Neuronal stem cell (in vitro differentiated cells): ENCODE results near the gene CDC45.
A peak's percentile ranks its signal among the peaks of the same experiment; 100 is the strongest.

ENCODE experiments used
- DNase-seq: peaks from one replicate; pipeline ENCODE4 v3.0.0-alpha.2; 2013; ENCODE audit warnings: low spot score
- H2AFZ ChIP-seq: one replicate; pipeline ENCODE4 v1.6.1; 2013; ENCODE audit warnings: mild to moderate bottlenecking, low read length, inconsistent platforms
- H2AK5ac ChIP-seq: 2 replicates; pipeline ENCODE4 v1.6.1; 2013; ENCODE audit warnings: low read depth, mild to moderate bottlenecking, inconsistent platforms, low read length, moderate library complexity, mixed read lengths
- H2BK120ac ChIP-seq: 2 replicates; pipeline ENCODE4 v1.6.1; 2013; ENCODE audit warnings: low read depth, mild to moderate bottlenecking, inconsistent platforms, low read length, moderate library complexity, mixed read lengths
- H2BK12ac ChIP-seq: one replicate; pipeline ENCODE4 v1.6.1; 2013; ENCODE audit warnings: low read length, inconsistent platforms
- H2BK15ac ChIP-seq: 2 replicates; pipeline ENCODE4 v1.6.1; 2013; ENCODE audit warnings: mild to moderate bottlenecking, low read length, inconsistent platforms, mixed read lengths
- H2BK5ac ChIP-seq: one replicate; pipeline ENCODE4 v1.6.1; 2013; ENCODE audit warnings: inconsistent platforms, mild to moderate bottlenecking, low read length, moderate library complexity
- H3K14ac ChIP-seq: one replicate; pipeline ENCODE4 v1.6.1; 2013; ENCODE audit warnings: low read length, inconsistent platforms
- H3K18ac ChIP-seq: 2 replicates; pipeline ENCODE4 v1.6.1; 2013; ENCODE audit warnings: low read length, inconsistent platforms
- H3K23ac ChIP-seq: 2 replicates; pipeline ENCODE4 v1.6.1; 2013; ENCODE audit warnings: low read depth, mild to moderate bottlenecking, mixed read lengths, low read length, inconsistent platforms; ENCODE audit not compliant: poor library complexity
- H3K27ac ChIP-seq: replicated peaks from 3 replicates; pipeline ENCODE4 v1.5.1; 2013; ENCODE audit warnings: low read length, inconsistent platforms
- H3K27me3 ChIP-seq, 3 experiments: 2 replicates each; pipeline ENCODE4 v1.6.1; 2013; ENCODE audit warnings: low read length in 3 of 3, mild to moderate bottlenecking in 2 of 3, inconsistent platforms in 1 of 3, low read depth in 1 of 3, mixed read lengths in 1 of 3, moderate library complexity in 1 of 3; ENCODE audit not compliant: control insufficient read depth in 3 of 3, insufficient read depth in 3 of 3
- H3K36me3 ChIP-seq, 2 donors: replicated peaks in 1 of 2; 2 replicates each; pipeline ENCODE4 v1.6.1; 2013; ENCODE audit warnings: low read length in 2 of 2; ENCODE audit not compliant: control insufficient read depth in 2 of 2, insufficient read depth in 2 of 2
- H3K4ac ChIP-seq: 2 replicates; pipeline ENCODE4 v1.6.1; 2013; ENCODE audit warnings: inconsistent platforms, mild to moderate bottlenecking, low read length, moderate library complexity
- H3K4me1 ChIP-seq, 2 donors: 1 replicate in 1 of 2; 2 replicates in 1 of 2; pipeline ENCODE4 v1.6.1; 2013; ENCODE audit warnings: low read length in 2 of 2, low read depth in 1 of 2; ENCODE audit not compliant: control insufficient read depth in 2 of 2, insufficient read depth in 1 of 2
- H3K4me2 ChIP-seq: one replicate; pipeline ENCODE4 v1.6.1; 2013; ENCODE audit warnings: mild to moderate bottlenecking, low read length, inconsistent platforms; ENCODE audit not compliant: insufficient read depth, poor library complexity, severe bottlenecking
- H3K4me3 ChIP-seq, 2 donors: 2 replicates each; pipeline ENCODE4 v1.5.1; 2013; ENCODE audit warnings: low read length in 2 of 2, mild to moderate bottlenecking in 2 of 2, inconsistent platforms in 1 of 2, moderate library complexity in 1 of 2
- H3K79me1 ChIP-seq: one replicate; pipeline ENCODE4 v1.6.1; 2013; ENCODE audit warnings: low read depth, mild to moderate bottlenecking, inconsistent platforms, low read length, moderate library complexity
- H3K9ac ChIP-seq: one replicate; pipeline ENCODE4 v1.6.1; 2013; ENCODE audit warnings: mild to moderate bottlenecking, low read depth, low read length, inconsistent platforms; ENCODE audit not compliant: poor library complexity
- H3K9me3 ChIP-seq, 2 donors: replicated peaks in 1 of 2; 2 replicates each; pipeline versions ENCODE3 to v1.6.1; 2013; ENCODE audit warnings: low read length in 2 of 2, mild to moderate bottlenecking in 2 of 2, inconsistent platforms in 1 of 2, low read depth in 1 of 2, mixed read lengths in 1 of 2, moderate library complexity in 1 of 2; ENCODE audit not compliant: control insufficient read depth in 2 of 2, insufficient read depth in 1 of 2
- H4K8ac ChIP-seq: one replicate; pipeline ENCODE4 v1.6.1; 2013; ENCODE audit warnings: low read depth, mild to moderate bottlenecking, inconsistent platforms, low read length, moderate library complexity
- H4K91ac ChIP-seq: one replicate; pipeline ENCODE4 v1.6.1; 2013; ENCODE audit warnings: low read length, low read depth, mild to moderate bottlenecking, inconsistent platforms; ENCODE audit not compliant: poor library complexity
- WGBS, 2 donors: extraction: QIAGEN DNeasy Blood & Tissue Kit; methylation state at CpG; one replicate each; pipeline ENCODE4 v1.1.7; 2013; ENCODE audit warnings: missing lambda C conversion rate in 2 of 2, mixed read lengths in 1 of 2; ENCODE audit not compliant: insufficient read length in 2 of 2, insufficient replicate concordance in 1 of 2; ENCODE audit errors: extremely low coverage in 2 of 2; 5-methylcytosine and 5-hydroxymethylcytosine counted together

Gene CDC45

DNA sequence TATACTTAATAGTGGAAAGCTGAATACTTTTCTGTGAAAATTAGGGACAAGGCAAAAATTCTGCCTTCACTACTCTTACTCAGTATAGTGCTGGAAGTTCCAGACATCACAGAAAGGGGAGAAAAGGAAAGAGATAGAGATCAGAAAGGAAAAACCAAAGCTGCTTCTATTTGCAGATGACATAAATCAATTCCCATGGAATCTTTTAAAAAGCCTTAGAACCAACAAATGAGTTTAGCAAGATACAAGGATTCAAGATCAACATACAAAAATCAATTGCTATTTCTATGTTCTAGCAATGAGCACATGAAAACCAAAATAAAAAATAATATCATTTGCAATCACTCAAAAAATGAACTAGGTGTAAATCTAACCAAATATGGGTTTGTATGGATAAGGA lies 60.7 kb downstream of the CDC45 start:
- no peak overlapping the region for H2BK5ac ChIP-seq
- no peak overlapping the region for H2AK5ac ChIP-seq
- no peak overlapping the region for H3K4ac ChIP-seq
- H3K18ac ChIP-seq, result no peak overlapping the region
- no peaks in the 10 kb centered on the region for H3K9me3 ChIP-seq
- no peak overlapping the region for H3K23ac ChIP-seq
- no peak overlapping the region for H4K91ac ChIP-seq
- H2AFZ ChIP-seq, result no peak overlapping the region
- H3K27ac ChIP-seq, result no peak overlapping the region
- no peak overlapping the region for H3K4me3 ChIP-seq
- no peak overlapping the region for H3K4me2 ChIP-seq
- no peak for DNase-seq
- H2BK12ac ChIP-seq, result no peak overlapping the region
- peaks cover 0 to 1% of the 10 kb centered on the region in 2 donors for H3K4me1 ChIP-seq
- H3K14ac ChIP-seq, result no peak overlapping the region
- H2BK15ac ChIP-seq, result no peak overlapping the region
- no peaks in the 10 kb centered on the region for H3K36me3 ChIP-seq
- no peak overlapping the region for H2BK120ac ChIP-seq
- no peak overlapping the region for H4K8ac ChIP-seq
- peaks cover 0 to 8% (median 0%) of the 10 kb centered on the region in 3 experiments for H3K27me3 ChIP-seq
- H3K79me1 ChIP-seq, result no peaks in the 10 kb centered on the region
- no peak overlapping the region for H3K9ac ChIP-seq

DNA sequence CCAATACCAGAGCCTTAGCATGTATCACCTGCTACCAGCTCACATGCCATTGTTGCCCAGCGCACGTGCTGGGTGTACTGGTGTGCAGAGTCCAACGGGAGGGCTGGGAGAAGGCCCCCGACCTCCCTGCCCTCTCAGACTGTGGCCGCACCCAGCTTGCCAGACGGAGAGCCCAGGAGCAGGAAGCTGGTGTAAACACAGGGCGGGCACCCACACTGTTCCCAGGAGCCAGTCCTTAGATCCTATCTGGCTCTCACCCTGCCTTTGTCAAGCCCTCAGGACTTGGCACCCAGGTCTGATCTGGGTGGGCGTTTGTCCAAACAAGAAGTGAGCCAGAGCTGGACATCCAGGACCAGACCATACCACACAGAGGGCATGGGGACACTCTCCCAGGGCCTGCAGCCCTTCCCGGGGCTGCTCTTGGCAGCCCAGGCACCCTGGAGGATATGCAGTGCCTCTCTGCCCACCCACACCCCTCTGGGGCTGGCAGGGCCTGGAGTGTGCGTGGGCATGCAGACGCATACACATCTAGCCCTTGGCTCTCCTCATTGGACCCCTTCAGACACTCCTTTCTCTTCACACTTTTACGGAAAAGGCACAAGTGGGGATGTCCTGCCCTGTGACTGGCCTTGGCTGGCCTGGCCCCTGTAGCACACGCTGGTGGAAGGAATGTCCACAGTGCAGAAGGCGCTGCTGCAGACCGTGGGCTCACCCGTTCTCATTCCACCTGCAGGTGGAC lies 64.4 kb downstream of the CDC45 start:
- no peak overlapping the region for H3K4me2 ChIP-seq
- H3K27ac ChIP-seq, result no peak overlapping the region
- WGBS, 2 donors, result no CpG with 5 or more reads among the region's 16 CpGs
- H2AK5ac ChIP-seq, result no peak overlapping the region
- H2BK15ac ChIP-seq, result no peak overlapping the region
- DNase-seq, result no peak
- no peaks in the 10 kb centered on the region for H3K79me1 ChIP-seq
- H3K4ac ChIP-seq, result no peak overlapping the region
- no peak overlapping the region for H2BK120ac ChIP-seq
- H3K36me3 ChIP-seq, result no peaks in the 10 kb centered on the region
- no peak overlapping the region for H3K14ac ChIP-seq
- peaks cover 0 to 14% (median 0%) of the 10 kb centered on the region in 3 experiments for H3K27me3 ChIP-seq
- H3K23ac ChIP-seq, result peak overlapping the region; percentile 44
- H2BK12ac ChIP-seq, result no peak overlapping the region
- no peak overlapping the region for H2BK5ac ChIP-seq
- no peak overlapping the region for H3K9ac ChIP-seq
- H3K4me1 ChIP-seq, result peaks cover 0 to 4% of the 10 kb centered on the region in 2 donors
- H3K9me3 ChIP-seq, result no peaks in the 10 kb centered on the region
- H3K18ac ChIP-seq, result peak overlapping the region; percentile 16
- H4K91ac ChIP-seq, result no peak overlapping the region
- no peak overlapping the region for H2AFZ ChIP-seq
- H4K8ac ChIP-seq, result no peak overlapping the region
- no peak overlapping the region for H3K4me3 ChIP-seq

DNA sequence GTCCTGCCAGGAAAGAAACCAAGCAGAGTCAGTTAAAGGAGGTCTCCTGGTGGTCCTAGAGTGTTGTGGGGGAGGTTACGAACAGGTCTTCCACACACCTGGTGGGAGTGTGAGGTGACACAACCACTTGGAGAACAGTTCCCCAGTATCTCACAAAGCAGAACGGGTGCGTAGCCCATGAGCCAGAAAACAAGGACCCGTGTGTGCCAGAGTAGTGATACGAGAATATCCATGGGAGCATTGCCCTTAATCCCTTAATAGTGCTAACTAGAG lies 66.2 kb downstream of the CDC45 start:
- Histone ChIP-seq H3K4me3 (no peak overlapping the region), H3K79me1 (no peaks in the 10 kb centered on the region), H3K4me1 (peaks cover 0 to 4% of the 10 kb centered on the region in 2 donors), H3K18ac (peak overlapping the region; percentile 55), H3K27me3 (peaks cover 0 to 14% (median 0%) of the 10 kb centered on the region in 3 experiments), H2AK5ac (no peak overlapping the region), H3K9ac (no peak overlapping the region), H4K91ac (no peak overlapping the region), H2BK120ac (no peak overlapping the region), H3K4ac (no peak overlapping the region), H2AFZ (peak overlapping the region; percentile 34), H3K14ac (no peak overlapping the region), H3K27ac (no peak overlapping the region), H3K9me3 (no peaks in the 10 kb centered on the region), H3K4me2 (no peak overlapping the region), H3K23ac (peak overlapping the region; percentile 86), H3K36me3 (no peaks in the 10 kb centered on the region), H4K8ac (no peak overlapping the region), H2BK5ac (no peak overlapping the region), H2BK15ac (no peak overlapping the region), H2BK12ac (no peak overlapping the region)
- WGBS, 2 donors, result no CpG with 5 or more reads among the region's 5 CpGs
- no peak for DNase-seq

DNA sequence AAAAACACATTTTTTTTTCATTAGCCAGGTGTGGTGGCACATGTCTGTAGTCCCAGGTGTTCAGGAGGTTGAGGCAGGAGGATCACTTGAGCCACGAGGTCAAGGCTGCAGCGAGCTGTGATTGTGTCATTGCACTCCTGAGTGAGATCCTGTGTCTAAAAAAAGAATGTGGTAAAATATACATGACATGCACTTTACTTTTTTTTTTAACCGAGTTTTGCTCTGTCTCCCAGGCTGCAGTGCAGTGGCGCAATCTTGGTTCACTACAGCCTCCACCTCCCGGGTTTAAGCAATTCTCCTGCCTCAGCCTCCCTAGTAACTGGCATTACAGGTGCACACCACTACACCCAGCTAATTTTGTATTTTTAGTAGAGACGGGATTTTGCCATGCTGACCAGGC lies 67.0 kb downstream of the CDC45 start:
- Histone ChIP-seq H2BK12ac (no peak overlapping the region), H2BK15ac (no peak overlapping the region), H3K27ac (no peak overlapping the region), H3K4me1 (peaks cover 0 to 4% of the 10 kb centered on the region in 2 donors), H4K8ac (no peak overlapping the region), H3K9ac (no peak overlapping the region), H2AK5ac (no peak overlapping the region), H3K27me3 (peaks cover 0 to 14% (median 0%) of the 10 kb centered on the region in 3 experiments), H2AFZ (no peak overlapping the region), H3K4me3 (no peak overlapping the region), H3K4me2 (no peak overlapping the region), H3K79me1 (no peaks in the 10 kb centered on the region), H3K9me3 (no peaks in the 10 kb centered on the region), H3K36me3 (no peaks in the 10 kb centered on the region), H2BK5ac (no peak overlapping the region), H3K23ac (no peak overlapping the region), H2BK120ac (no peak overlapping the region), H4K91ac (no peak overlapping the region), H3K14ac (no peak overlapping the region), H3K18ac (no peak overlapping the region), H3K4ac (no peak overlapping the region)
- no CpG with 5 or more reads among the region's 6 CpGs for WGBS, 2 donors
- DNase-seq, result no peak
